SU-DHL-6 (cell line): ENCODE measurements around the gene TCF12.

Experiments
- H2AFZ ChIP-seq: fragments of 200-600 bp; sonication (generic); 2 replicates; pipeline ENCODE4 v1.6.1; 2014; ENCODE audit warnings: low read depth, mild to moderate bottlenecking, moderate library complexity, mixed read lengths, antibody characterized with exemption, low read length; ENCODE audit not compliant: severe bottlenecking
- H3F3A ChIP-seq: fragments of 200-600 bp; shearing (Covaris generic); 2 replicates; pipeline ENCODE4 v1.6.0; 2016; ENCODE audit warnings: antibody characterized with exemption, mild to moderate bottlenecking; ENCODE audit not compliant: insufficient read depth
- H3K27ac ChIP-seq: fragments of 200-600 bp; sonication (generic); 2 replicates; pipeline ENCODE4 v1.5.1; 2016; ENCODE audit warnings: low read depth, mild to moderate bottlenecking, low read length, moderate library complexity, mixed read lengths
- H3K27me3 ChIP-seq: fragments of 200-600 bp; sonication (generic), shearing (Covaris generic); 2 replicates; pipeline ENCODE4 v1.6.0; 2014; ENCODE audit warnings: mild to moderate bottlenecking, low read length
- H3K36me3 ChIP-seq: fragments of 200-600 bp; sonication (generic); 2 replicates; pipeline ENCODE4 v1.6.1; 2014; ENCODE audit warnings: mild to moderate bottlenecking, low read length, mixed read lengths
- H3K4me2 ChIP-seq: fragments of 300-600, 200-600 bp; shearing (Covaris generic), sonication (generic); 2 replicates; pipeline ENCODE4 v1.6.0; 2014; ENCODE audit warnings: low read length, low read depth, mild to moderate bottlenecking; ENCODE audit not compliant: poor library complexity, severe bottlenecking
- H3K4me3 ChIP-seq: fragments of 200-600 bp; sonication (generic); 2 replicates; pipeline ENCODE4 v1.5.1; 2014; ENCODE audit warnings: antibody characterized with exemption, low read length, mild to moderate bottlenecking, mixed read lengths; ENCODE audit not compliant: insufficient read depth, poor library complexity, severe bottlenecking
- H3K79me2 ChIP-seq: fragments of 200-600 bp; sonication (generic); 2 replicates; pipeline ENCODE4 v1.6.1; 2014; ENCODE audit warnings: mild to moderate bottlenecking, low read length, moderate library complexity; ENCODE audit not compliant: insufficient read depth
- H3K9ac ChIP-seq: fragments of 200-600 bp; sonication (generic); 2 replicates; pipeline ENCODE4 v1.7.0; 2014; ENCODE audit warnings: mild to moderate bottlenecking, low read length
- H3K9me2 ChIP-seq: fragments of 200-600 bp; sonication (generic); replicated peaks from 2 replicates; pipeline ENCODE4 v1.6.1; 2014; ENCODE audit warnings: low read length; ENCODE audit not compliant: insufficient read depth
- H3K9me3 ChIP-seq: fragments of 200-600 bp; sonication (generic); 2 replicates; pipeline ENCODE4 v1.6.1; 2014; ENCODE audit warnings: low read length, mixed read lengths; ENCODE audit not compliant: insufficient read depth
- H4K20me1 ChIP-seq: fragments of 200-600 bp; sonication (generic); 2 replicates; pipeline ENCODE4 v1.6.1; 2014; ENCODE audit warnings: low read depth, mild to moderate bottlenecking, antibody characterized with exemption, low read length, moderate library complexity, mixed read lengths
- CTCF ChIP-seq: fragments of 200-600 bp; sonication (generic); IDR thresholded peaks from one replicate; pipeline ENCODE4 v1.5.1; 2017; ENCODE audit warnings: antibody characterized with exemption, mild to moderate bottlenecking, low read length, moderate library complexity; ENCODE audit not compliant: insufficient read depth, poor library complexity, severe bottlenecking
- EZH2phosphoT487 ChIP-seq: fragments of 200-600 bp; sonication (generic), shearing (Covaris generic); conservative IDR thresholded peaks from 2 replicates; pipeline ENCODE4 v1.6.1; 2018; ENCODE audit warnings: mild to moderate bottlenecking, antibody characterized with exemption, low read length, moderate library complexity, mixed read lengths

The TCF12 gene

GRCh38 chr15:56892659-56893363, 25.6 kb upstream of the TCF12 start:
- H3K27ac ChIP-seq = no peak overlapping the region
- no peak overlapping the region for H2AFZ ChIP-seq
- no peak overlapping the region for H3K9ac ChIP-seq
- TF ChIP-seq EZH2phosphoT487 (no peak), CTCF (no peak)
- no peaks in the 10 kb centered on the region for H3K27me3 ChIP-seq
- H3K4me3 ChIP-seq = no peak overlapping the region
- no peak overlapping the region for H3K4me2 ChIP-seq
- no peaks in the 10 kb centered on the region for H3K9me3 ChIP-seq
- no peaks in the 10 kb centered on the region for H3F3A ChIP-seq
- H3K36me3 ChIP-seq = no peaks in the 10 kb centered on the region
- H3K79me2 ChIP-seq = no peaks in the 10 kb centered on the region
- no peaks in the 10 kb centered on the region for H3K9me2 ChIP-seq
- H4K20me1 ChIP-seq = no peaks in the 10 kb centered on the region

GRCh38 chr15:56893364-56893678, 25.1 kb upstream of the TCF12 start:
- TF ChIP-seq CTCF = no peak
- TF ChIP-seq EZH2phosphoT487 = no peak
- H3F3A ChIP-seq = no peaks in the 10 kb centered on the region
- no peaks in the 10 kb centered on the region for H3K9me2 ChIP-seq
- H3K27ac ChIP-seq = no peak overlapping the region
- H3K36me3 ChIP-seq = no peaks in the 10 kb centered on the region
- no peaks in the 10 kb centered on the region for H4K20me1 ChIP-seq
- H3K4me2 ChIP-seq = no peak overlapping the region
- H3K4me3 ChIP-seq = no peak overlapping the region
- no peak overlapping the region for H3K9ac ChIP-seq
- H3K79me2 ChIP-seq = no peaks in the 10 kb centered on the region
- H3K27me3 ChIP-seq = no peaks in the 10 kb centered on the region
- no peak overlapping the region for H2AFZ ChIP-seq
- no peaks in the 10 kb centered on the region for H3K9me3 ChIP-seq

- no peaks in the 10 kb centered on the region for H3F3A ChIP-seq
- TF ChIP-seq CTCF (no peak), EZH2phosphoT487 (no peak)
- no peaks in the 10 kb centered on the region for H3K9me3 ChIP-seq
- no peak overlapping the region for H3K27ac ChIP-seq
- H3K79me2 ChIP-seq = no peaks in the 10 kb centered on the region
- no peak overlapping the region for H3K9ac ChIP-seq
- no peaks in the 10 kb centered on the region for H3K9me2 ChIP-seq
- H3K27me3 ChIP-seq = no peaks in the 10 kb centered on the region
- H4K20me1 ChIP-seq = no peaks in the 10 kb centered on the region
- no peaks in the 10 kb centered on the region for H3K36me3 ChIP-seq
- no peak overlapping the region for H3K4me2 ChIP-seq
- H2AFZ ChIP-seq = no peak overlapping the region
- H3K4me3 ChIP-seq = no peak overlapping the region
These were observed 23.8 kb upstream of the TCF12 start for GRCh38 chr15:56894601-56895000.
